Measurements from ENCODE around the gene ADGRG6. TPM values are rescaled to one million over a fixed set of nuclear protein-coding genes. Genes with fewer than 3 reads are reported as not detected.

The ADGRG6 gene
- total and polyA plus RNA-seq, 2 of the 8 experiments (the other 6 are each of a cell fraction or from before 2014, with no cell fraction given), result 1.1 to 6.2 TPM

DNA sequence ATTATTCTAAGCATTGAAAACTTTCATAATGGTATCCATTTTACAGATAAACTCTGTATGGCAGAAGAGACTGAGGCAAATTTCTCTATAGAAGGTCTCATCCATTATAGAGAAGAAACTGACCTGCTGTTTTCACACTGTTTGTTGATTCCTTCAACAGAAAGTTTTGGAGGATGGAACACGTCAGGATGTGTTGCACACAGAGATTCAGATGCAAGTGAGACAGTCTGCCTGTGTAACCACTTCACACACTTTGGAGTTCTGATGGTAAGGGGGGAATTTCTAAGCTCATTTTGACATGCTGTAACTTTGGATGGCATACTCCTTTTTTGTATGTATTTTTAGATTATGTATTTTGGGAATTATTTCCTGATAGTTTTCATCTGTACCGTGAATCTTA, 109.3 kb downstream of the ADGRG6 start:
- ChIA-PET POLR2A (ENCODE audit: partially characterized antibody) (no interaction called here), CTCF (ENCODE audit: partially characterized antibody) (interaction anchor here (1.0 to 2.0 kb wide), 3 partner anchors 10 to 24 kb away, joined by 3 to 4 read pairs (median 4); no protein-coding TSS in a partner anchor)
- WGBS, 2 experiments (ENCODE audit: extremely low coverage in 1 of 2, insufficient coverage in 1 of 2, insufficient read length in 1 of 2, insufficient replicate concordance in 2 of 2, low coverage in 1 of 2, low lambda C conversion rate in 2 of 2, missing lambda C conversion rate in 1 of 2), result 95% methylated on average over 2 of the region's 2 CpGs; no CpG with 5 or more reads in 1 of the 2 experiments
- H2BK12ac ChIP-seq (ENCODE audit: low read depth, low read length), result no peak overlapping the region
- H3K56ac ChIP-seq (replicated peaks; ENCODE audit: insufficient read length, low read depth, low read length), result no peak overlapping the region
- H3K4ac ChIP-seq (replicated peaks; ENCODE audit: insufficient read length, low read depth, low read length), result no peak overlapping the region
- no peak overlapping the region for H4K8ac ChIP-seq (ENCODE audit: extremely low read depth, insufficient read depth, low read length)
- no peak overlapping the region for H2BK20ac ChIP-seq (ENCODE audit: low read length)
- FAIRE-seq, result no peak
- no peak overlapping the region for H2AFZ ChIP-seq (ENCODE audit: low read length)
- no peaks in the 10 kb centered on the region for H3K79me2 ChIP-seq (ENCODE audit: control insufficient read depth in 1 of 2, insufficient read depth in 2 of 2, low read length in 2 of 2)
- H3K18ac ChIP-seq (ENCODE audit: extremely low read depth, low read length), result no peak overlapping the region
- H3K9ac ChIP-seq (replicated peaks in 1 of 4; ENCODE audit: extremely low read depth in 1 of 4, low read depth in 3 of 4, low read length in 3 of 4), result no peak overlapping the region
- no peak overlapping the region for H3K14ac ChIP-seq (ENCODE audit: insufficient read length)
- no peak overlapping the region for H2BK15ac ChIP-seq (ENCODE audit: low read length)
- DNase-seq (ENCODE audit: low read depth in 1 of 2, low spot score in 2 of 2), result no peak
- no peaks in the 10 kb centered on the region for H3K23me2 ChIP-seq (ENCODE audit: low read depth, low read length)
- H4K5ac ChIP-seq (ENCODE audit: insufficient read length, low read depth, low read length), result no peak overlapping the region
- H2AK5ac ChIP-seq (ENCODE audit: low read depth, low read length), result no peak overlapping the region
- H4K20me1 ChIP-seq (replicated peaks in 1 of 2; ENCODE audit: control insufficient read depth in 1 of 2, insufficient read depth in 2 of 2, low read length in 2 of 2), result no peaks in the 10 kb centered on the region
- H4K91ac ChIP-seq (replicated peaks; ENCODE audit: insufficient read length, low read length), result no peak overlapping the region
- no peak overlapping the region for H3K23ac ChIP-seq (ENCODE audit: insufficient read length)
- no peak overlapping the region for H3K4me3 ChIP-seq (ENCODE audit: extremely low read depth in 1 of 4, insufficient read depth in 2 of 4, low read depth in 3 of 4, low read length in 4 of 4)
- H3K36me3 ChIP-seq (ENCODE audit: control insufficient read depth in 2 of 4, insufficient read depth in 4 of 4, low read length in 3 of 4), result no peaks in the 10 kb centered on the region
- H3K79me1 ChIP-seq (ENCODE audit: low read depth, low read length), result no peaks in the 10 kb centered on the region
- H2BK5ac ChIP-seq (ENCODE audit: low read depth, low read length), result no peak overlapping the region
- no peaks in the 10 kb centered on the region for H3K9me3 ChIP-seq (ENCODE audit: insufficient read depth in 2 of 2, low read depth in 1 of 2, low read length in 1 of 2)
- no peak for TF ChIP-seq JUND (IDR thresholded peaks at IDR 0.05; ENCODE audit: low read length)
- no peak for TF ChIP-seq BACH1 (IDR thresholded peaks at IDR 0.05; ENCODE audit: low read length)
- no peak for TF ChIP-seq SRF (IDR thresholded peaks at IDR 0.05; ENCODE audit: low read depth, low read length)
- TF ChIP-seq, protein P1, sequence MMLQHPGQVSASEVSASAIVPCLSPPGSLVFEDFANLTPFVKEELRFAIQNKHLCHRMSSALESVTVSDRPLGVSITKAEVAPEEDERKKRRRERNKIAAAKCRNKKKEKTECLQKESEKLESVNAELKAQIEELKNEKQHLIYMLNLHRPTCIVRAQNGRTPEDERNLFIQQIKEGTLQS (IDR thresholded peaks at IDR 0.05; ENCODE audit: insufficient read depth, low read depth, low read length), result no peak
- no peak for TF ChIP-seq TEAD4 (IDR thresholded peaks at IDR 0.05; ENCODE audit: low read depth, low read length)
- TF ChIP-seq CBX8 (IDR thresholded peaks at IDR 0.05; ENCODE audit: borderline replicate concordance, low read depth, low read length), result no peak
- TF ChIP-seq HDAC6 (IDR thresholded peaks at IDR 0.05; ENCODE audit: low read depth, low read length), result no peak
- TF ChIP-seq KDM5A (IDR thresholded peaks at IDR 0.05; ENCODE audit: low read length), result no peak
- no peak for TF ChIP-seq BRCA1 (IDR thresholded peaks at IDR 0.05; ENCODE audit: low read depth, low read length)
- TF ChIP-seq SUZ12 (IDR thresholded peaks at IDR 0.05; ENCODE audit: low read length), result no peak
- TF ChIP-seq MAFK (IDR thresholded peaks at IDR 0.05; ENCODE audit: low read depth, low read length), result no peak
- H3K27ac ChIP-seq (ENCODE audit: low read depth, low read length), result no peak overlapping the region
- no peaks in the 10 kb centered on the region for H3K27me3 ChIP-seq (replicated peaks in 1 of 4; ENCODE audit: control insufficient read depth in 3 of 4, extremely low read depth in 1 of 4, insufficient read depth in 3 of 4, low read length in 3 of 4)
- no peak overlapping the region for H3K4me2 ChIP-seq (ENCODE audit: insufficient read depth in 1 of 2, low read depth in 2 of 2, low read length in 2 of 2)
- H3K4me1 ChIP-seq (replicated peaks in 1 of 4; ENCODE audit: control insufficient read depth in 3 of 4, insufficient read depth in 4 of 4, low read length in 3 of 4), result peaks cover 0 to 3% (median 0%) of the 10 kb centered on the region in 4 experiments; a peak in 1 of 7 replicates
- no peak overlapping the region for H2BK120ac ChIP-seq (replicated peaks; ENCODE audit: low read depth, low read length)

Measured in H1 (cell line).